ENCODE measurements around the gene FERMT3. TPM values are rescaled to one million over a fixed set of nuclear protein-coding genes. Genes with fewer than 3 reads are reported as not detected.
A peak's percentile ranks its signal among the peaks of the same experiment; 100 is the strongest.

Gene FERMT3
- polyA plus RNA-seq, 10 donors, result 5.7 to 15.0 (median 8.2) TPM

DNA sequence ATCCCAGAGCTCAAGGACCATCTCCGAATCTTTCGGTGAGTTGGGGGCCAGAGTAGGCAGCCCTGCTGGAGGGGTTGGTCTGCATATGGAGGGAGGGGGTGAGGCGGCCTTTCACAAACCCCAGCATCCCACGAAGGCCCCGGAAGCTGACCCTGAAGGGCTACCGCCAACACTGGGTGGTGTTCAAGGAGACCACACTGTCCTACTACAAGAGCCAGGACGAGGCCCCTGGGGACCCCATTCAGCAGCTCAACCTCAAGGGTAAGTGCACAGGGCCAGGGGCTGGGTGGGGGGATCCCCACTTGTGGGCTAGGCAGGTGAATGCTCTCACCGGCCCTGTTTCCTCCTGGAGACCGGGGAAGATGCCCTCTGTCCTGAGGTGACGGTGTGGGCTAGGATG lies 13.2 kb downstream of the FERMT3 start:
- DNase-seq, result no peak

DNA sequence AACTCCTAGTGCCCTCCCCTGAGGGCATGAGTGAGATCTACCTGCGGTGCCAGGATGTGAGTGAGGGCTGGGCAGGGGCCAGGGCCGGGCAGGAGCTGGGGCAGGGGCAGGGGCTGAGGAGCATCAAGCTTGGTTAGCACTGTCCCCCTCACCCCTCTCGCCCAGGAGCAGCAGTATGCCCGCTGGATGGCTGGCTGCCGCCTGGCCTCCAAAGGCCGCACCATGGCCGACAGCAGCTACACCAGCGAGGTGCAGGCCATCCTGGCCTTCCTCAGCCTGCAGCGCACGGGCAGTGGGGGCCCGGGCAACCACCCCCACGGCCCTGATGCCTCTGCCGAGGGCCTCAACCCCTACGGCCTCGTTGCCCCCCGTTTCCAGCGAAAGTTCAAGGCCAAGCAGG lies 13.8 kb downstream of the FERMT3 start:
- no peak for DNase-seq

DNA sequence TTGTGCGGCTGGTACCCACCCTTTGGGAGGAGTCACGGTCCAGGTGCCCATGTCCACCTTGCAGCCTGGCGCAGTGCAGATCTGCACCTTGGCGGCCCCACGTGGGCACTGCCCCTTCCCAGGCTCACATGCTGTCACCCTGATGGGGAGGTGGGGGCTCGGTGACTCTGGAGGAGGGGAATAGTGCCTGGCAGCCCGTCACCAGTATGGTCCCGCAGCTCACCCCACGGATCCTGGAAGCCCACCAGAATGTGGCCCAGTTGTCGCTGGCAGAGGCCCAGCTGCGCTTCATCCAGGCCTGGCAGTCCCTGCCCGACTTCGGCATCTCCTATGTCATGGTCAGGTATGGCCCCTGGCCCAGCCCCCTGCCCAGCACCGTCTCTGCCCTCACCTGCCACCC lies 14.3 kb downstream of the FERMT3 start:
- no peak for DNase-seq

DNA sequence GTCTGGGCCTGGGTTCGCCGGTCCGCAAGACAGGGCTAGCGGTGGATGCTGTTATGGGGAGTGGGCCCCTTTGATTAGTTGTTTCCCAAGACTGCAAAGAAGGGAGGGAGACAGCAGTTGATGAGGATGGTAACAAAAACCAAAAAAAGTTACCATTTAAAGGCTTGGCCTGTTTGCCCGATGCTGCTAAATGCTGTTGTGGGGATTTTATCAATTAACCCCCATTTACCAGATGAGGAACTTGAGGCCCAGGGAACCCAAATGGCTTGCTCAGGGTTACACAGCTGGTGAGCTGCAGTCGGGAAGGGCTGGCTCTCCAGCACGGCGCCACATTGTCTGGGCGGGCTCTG lies 16.1 kb downstream of the FERMT3 start:
- DNase-seq, result no peak

DNA sequence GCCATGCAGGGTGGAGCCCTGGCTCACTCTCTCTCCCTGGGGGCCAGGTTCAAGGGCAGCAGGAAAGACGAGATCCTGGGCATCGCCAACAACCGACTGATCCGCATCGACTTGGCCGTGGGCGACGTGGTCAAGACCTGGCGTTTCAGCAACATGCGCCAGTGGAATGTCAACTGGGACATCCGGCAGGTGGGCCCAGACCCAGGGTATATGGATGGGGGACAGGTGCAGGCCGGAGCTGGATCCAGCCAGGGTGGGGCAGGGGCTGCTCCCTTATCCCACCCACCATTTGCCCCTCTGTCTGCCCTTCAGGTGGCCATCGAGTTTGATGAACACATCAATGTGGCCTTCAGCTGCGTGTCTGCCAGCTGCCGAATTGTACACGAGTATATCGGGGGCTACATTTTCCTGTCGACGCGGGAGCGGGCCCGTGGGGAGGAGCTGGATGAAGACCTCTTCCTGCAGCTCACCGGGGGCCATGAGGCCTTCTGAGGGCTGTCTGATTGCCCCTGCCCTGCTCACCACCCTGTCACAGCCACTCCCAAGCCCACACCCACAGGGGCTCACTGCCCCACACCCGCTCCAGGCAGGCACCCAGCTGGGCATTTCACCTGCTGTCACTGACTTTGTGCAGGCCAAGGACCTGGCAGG lies 16.6 kb downstream of the FERMT3 start:
- DNase-seq, result peak in 1 of 3 donors; percentile 30

DNA sequence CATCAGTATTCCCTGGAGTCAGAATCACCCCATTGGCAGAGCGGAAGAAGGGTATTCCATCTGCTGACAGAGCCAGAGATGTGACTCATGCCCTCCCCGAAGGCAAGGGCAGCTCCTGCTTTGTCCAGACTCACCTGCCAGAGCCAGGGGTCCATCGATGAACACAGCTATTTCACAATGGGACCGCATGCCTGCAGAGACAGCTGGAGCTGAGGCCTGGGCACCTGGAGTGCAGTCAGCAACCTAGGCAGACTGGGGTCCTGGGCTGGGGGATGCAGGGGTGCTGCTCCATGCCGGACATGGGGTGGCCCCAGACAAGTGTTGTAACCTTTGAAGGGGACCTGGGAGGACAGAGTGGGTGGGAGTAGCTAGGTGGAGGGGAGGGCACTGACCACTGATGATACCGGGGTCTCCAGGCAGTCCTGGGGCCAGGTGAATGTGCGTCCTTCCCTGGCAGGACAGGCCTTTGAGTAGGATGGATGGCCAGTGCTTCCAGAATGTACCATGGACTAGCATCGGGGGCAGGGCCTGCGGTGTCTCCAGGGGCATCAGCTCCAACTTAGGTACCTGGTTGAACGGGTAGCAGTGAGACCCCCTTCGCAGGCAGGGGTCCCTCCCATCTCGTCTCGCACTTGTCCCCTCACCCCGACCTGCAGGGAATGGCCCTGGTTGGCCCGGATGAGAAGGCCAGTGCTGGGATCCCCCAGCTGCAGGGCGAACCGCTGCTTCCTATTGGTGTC lies 17.8 kb downstream of the FERMT3 start:
- peak in 1 of 3 donors; percentile 10 for DNase-seq

DNA sequence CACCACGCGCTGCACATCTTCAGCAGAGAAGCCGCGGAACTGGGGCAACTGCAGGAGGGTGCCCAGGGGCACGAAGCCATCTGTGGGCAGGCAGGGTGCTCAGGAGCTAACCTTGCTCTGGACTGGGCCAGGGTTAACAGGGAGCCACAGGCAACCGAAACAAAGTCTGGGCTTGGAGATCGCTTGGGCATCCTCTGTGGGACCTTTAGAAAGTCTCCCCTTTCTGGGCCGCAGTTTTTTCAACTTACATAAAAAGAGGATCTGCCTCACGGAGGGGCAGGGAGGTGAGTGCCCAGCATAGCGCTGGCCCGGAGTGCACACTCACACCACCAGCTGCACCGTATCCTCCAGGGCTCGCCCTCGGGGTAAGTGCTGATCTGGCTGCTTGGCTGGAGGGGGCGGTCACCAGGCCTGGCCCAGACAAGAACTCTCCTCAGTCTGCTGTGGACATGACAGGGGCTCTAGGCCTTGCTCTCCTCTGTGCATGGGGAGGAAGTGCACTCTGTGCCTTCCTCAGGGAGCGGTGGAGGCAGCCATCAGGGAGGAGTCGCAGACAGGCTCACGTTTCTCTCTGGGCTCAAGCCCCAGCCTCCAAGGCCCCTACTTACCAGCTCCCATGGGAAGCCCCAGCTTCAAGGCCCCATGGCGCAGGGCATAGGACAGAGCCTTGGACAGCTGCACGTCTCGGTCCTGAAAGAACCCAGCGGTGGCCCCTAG lies 18.5 kb downstream of the FERMT3 start:
- no peak for DNase-seq

DNA sequence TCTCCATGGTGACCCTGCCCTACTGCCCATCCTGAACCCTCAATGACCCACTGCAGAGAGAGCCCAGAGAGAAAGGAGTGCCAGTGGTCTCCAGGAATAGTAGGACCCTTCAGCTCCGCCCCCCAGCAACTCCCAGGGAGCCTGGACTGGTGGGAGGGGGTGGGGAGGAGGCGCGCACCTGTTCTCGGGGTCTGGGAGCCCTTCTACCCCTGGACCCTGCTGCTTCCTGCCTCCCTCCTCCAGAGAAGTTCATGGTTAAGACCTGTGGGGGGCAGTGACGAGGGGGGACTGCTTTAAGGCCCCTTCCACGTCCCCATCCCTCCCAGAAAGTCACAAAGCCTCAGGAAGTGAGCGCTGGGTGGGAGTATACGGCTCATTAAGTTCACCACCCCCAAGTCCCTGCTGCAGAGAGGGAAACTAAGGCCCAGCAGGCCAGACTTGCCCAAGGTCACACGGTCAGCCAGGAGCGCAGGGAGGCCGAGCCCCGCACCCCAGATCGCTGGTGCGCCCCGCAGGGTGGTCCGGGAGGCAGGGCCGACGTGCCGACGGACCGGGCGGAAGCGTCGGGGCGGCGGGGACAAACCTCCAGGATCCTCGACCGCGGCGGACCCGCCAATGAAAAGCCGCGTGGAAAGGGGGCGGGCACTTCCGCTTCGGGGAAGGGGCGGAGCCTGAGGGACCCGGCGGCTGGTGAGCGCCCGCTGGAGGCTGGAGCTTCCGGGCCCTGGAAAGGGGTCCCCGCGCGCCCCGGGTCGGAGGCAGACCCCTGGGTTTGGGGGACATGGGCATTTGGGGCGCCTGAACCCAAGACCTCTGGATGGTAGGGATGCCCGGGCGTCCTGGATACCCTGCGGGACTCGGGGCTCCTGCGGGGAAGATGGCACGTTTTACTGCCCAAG lies 19.3 kb downstream of the FERMT3 start, which contains the start of the genes NUDT22 and TRPT1:
TSS of gene NUDT22 (plus strand) at position 667 of the 899 bp plus-strand sequence. CDS start 379 bp downstream, outside the sequence.
TSS of gene TRPT1 (minus strand) at position 579 of the 899 bp plus-strand sequence. CDS start at position 253, 326 bp downstream.
- DNase-seq, result peak; percentile 87 to 96 (median 93)

DNA sequence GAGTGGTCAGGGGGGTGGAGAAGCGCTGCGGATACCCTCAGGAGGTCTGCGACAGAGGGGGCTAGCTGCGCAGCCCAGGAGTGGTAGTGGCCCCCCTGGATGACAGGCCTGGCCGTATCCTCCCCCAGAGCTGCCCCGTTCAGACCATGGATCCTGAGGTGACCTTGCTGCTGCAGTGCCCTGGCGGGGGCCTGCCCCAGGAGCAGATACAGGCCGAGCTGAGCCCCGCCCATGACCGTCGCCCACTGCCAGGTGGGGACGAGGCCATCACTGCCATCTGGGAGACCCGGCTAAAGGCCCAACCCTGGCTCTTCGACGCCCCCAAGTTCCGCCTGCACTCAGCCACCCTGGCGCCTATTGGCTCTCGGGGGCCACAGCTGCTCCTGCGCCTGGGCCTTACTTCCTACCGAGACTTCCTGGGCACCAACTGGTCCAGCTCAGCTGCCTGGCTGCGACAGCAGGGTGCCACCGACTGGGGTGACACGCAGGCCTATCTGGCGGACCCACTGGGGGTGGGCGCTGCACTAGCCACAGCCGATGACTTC lies 20.1 kb downstream of the FERMT3 start:
- DNase-seq, result peak in 1 of 3 donors; percentile 70

DNA sequence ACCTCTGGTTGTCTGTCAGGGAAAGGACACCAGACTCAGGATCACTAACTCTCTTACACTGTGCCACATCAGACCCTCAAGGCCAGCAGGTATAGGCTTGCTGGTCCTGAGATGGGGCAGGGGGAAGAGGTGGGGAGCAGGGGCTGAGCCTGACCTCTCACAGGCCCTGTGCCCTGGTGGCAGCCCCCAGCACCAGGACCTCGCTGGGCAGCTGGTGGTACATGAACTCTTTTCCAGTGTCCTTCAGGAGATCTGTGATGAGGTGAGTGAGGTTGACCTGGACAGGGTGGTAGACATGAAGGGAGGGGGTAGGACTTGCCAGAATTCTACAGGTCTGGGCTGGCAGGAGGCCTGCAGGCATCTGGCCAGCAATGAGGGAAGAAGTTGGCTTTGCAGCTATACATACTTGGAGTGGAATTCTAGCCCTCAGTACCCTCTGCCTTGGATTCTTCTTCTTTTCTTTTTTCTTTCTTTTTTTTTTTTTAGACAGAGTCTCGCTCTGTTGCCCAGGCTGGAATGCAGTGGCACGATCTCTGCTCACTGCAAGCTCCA lies 21.0 kb downstream of the FERMT3 start:
- DNase-seq, result peak in 1 of 3 donors; percentile 23

DNA sequence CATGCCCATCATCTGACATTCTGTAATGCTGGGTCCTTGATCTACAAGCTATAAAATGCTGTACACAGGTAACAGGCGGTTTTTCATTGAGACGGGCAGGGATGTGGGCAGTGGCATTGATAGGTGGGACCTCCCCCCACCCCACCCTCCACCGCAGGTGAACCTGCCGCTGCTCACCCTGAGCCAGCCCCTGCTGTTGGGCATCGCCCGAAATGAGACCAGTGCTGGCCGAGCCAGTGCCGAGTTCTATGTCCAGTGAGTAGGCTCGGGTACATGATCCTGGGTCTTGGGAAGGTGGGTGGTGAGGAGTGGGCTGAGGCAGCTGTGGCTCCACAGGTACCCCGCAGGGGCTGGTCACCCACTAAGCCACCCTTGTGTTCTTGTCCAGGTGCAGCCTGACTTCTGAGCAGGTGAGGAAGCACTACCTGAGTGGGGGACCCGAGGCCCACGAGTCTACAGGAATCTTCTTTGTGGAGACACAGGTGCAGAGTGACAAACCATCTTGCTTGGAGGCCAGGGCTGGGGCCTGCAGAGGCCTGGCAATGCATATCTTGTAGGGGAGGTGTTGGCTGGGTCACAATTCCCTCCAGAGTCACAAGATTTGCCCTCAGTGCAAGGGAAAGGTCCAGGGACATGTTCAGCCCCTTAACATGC lies 22.7 kb downstream of the FERMT3 start:
- peak in 1 of 3 donors; percentile 16 for DNase-seq

DNA sequence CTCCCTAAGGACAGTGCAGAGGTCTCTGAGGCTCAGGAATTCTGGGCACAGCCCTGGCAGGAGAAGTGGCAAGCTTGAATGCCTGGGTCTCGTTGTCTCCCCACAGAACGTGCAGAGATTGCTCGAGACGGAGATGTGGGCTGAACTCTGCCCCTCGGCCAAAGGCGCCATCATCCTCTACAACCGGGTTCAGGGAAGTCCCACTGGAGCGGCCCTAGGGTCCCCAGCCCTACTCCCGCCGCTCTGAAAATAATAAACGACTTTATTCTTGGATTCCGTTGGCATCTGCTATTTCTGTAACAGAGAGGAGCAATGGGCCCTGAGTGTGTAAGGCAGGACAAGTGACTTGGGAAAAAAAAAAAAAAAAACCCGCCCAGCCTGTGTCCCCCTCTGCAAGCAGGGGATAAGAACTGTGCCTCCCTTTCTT lies 23.2 kb downstream of the FERMT3 start:
- no peak for DNase-seq

DNA sequence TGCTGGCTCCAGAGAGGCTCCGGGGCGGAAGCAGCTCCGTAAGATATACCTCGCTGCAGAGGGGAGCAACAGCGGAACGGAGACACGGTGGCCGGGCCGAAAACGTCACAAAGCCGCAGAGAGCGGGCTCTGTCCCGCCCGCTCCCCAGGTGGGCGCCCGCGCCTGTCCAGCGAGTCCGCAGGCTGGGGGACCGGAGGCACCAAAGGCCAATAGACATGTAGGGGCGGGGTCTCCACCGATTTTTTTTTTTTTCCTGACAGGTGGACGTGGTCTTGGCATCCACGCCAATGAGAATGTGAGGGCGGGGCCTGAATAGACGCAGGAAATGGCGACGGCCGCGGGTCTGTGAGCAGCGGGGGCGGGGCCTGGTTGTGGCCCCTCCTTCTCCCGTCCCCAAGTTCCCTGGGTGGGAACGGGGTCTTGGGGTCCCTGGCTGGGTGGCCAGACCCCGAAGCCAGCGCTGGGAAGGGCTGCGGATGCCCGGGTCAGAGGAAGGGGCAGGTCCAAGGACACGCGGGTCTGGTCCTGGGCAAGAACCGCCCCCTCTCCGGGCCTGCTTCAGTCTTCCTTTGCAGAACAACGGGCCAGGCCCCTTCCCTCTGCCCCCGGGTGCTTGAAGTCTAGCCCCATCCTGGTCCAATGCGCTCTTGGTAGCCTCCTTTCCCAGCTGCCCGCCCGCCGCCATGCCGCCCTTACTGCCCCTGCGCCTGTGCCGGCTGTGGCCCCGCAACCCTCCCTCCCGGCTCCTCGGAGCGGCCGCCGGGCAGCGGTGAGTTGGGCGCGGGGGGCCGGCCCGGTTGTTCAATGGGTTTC lies 23.9 kb downstream of the FERMT3 start, which contains the start of gene DNAJC4:
TSS of gene DNAJC4 (plus strand) at position 378 of the 814 bp plus-strand sequence. CDS start at position 685, 307 bp downstream.
- DNase-seq, result peak; percentile 91 to 96 (median 93)

DNA sequence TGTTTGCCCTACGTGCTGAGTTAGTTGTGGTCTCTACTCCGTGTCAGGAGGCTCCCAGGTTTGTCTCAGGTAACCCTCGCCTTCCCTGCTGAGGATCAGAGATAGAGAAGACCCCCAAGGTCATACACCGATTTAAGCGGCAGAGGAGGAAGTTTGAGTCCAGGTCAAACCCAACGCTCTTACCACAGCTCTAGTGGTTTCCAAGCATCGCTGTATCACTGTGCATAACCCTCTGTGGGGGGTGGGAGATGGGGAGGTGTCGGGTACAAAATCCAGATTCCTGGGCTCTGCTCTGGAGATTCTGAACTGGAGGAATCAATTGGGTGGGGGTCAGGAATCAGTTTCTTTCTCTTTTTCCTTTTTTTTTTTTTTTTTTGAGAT lies 24.5 kb downstream of the FERMT3 start:
- no peak for DNase-seq

DNA sequence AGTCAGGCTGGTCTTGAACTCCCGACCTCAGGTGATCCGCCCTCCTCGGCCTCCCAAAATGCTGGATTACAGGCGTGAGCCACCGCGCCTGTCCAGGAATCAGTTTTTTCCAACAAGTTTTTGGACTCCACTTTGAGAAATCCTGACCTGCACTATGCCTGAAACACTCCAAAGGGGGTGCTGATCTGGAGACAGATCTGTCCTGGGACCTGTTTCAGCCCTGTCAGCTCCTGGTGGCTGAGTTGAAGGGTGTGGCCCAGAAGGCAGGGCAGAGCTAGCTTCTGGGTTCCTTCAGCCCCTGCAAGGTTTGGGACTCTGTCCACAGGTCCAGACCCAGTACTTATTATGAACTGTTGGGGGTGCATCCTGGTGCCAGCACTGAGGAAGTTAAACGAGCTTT lies 25.0 kb downstream of the FERMT3 start:
- DNase-seq, result no peak

DNA sequence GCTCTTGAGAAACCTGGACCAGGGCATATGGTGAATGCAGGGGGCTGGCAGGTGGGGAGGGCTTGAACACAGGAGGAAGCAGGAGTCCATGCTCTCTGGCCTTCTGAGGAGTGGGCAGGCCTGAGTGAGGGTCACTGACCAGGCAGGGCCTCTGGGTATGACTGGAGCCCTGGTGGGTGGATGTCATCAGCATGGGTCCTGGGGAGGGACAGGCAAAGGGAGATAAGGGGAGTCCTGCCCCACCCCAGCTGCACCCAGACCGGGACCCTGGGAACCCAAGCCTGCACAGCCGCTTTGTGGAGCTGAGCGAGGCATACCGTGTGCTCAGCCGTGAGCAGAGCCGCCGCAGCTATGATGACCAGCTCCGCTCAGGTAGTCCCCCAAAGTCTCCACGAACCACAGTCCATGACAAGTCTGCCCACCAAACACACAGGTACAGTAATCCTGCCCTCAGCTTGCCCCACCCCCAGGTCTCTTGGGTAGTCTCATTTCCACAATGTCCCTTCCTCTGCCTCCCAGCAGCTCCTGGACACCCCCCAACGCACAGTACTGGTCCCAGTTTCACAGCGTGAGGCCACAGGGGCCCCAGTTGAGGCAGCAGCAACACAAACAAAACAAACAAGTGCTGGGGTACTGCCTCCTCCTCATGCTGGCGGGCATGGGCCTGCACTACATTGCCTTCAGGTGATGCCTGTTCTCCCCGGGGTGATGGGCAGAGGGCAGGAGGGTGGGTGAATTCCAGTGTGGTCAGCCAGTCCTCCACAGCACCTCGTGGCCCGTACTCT lies 25.9 kb downstream of the FERMT3 start:
- no peak for DNase-seq

DNA sequence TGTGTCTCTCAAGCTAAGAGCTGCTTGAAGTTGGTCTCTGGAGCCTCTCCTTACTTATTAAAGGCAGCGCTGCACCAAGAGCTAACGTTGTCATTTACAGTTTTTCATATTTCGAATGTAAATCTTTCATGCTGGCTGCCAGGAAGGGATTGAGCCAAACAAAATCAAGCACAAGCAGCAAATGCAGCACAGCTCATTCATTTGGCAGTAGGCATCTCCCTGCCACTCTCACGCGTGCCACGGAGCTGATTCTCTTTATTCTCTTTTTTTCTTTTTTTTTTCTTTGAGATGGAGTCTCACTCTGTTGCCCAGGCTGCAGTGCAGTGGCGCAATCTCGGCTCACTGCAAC lies 26.4 kb downstream of the FERMT3 start:
- no peak for DNase-seq

DNA sequence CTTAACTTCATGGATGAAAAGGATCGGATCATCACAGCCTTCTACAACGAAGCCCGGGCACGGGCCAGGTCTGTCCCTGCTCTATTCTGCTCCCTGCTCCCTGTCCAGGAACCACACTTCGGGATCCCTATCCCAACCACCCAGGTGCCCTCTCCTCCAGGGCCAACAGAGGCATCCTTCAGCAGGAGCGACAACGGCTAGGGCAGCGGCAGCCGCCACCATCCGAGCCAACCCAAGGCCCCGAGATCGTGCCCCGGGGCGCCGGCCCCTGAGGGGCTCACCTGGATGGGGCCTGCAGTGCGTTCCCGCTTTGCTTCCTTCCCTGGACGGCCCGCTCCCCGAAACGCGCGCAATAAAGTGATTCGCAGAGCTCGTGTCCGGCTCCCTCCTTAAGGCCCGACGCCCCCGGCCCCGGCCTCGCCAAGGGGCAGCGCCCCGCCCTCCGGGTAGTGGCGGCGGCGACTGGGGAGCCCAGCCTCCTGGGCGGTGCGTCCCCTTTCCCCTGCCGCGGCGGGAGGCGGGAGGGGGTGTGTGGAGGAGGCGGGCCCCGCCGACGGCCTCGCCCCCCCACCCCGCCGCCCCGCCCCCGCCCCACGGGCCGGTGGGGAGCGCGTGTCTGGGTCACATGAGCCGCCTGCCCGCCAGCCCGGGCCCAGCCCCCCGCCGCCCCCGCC lies 27.5 kb downstream of the FERMT3 start, which contains the start of gene VEGFB:
TSS of gene VEGFB (plus strand) at position 672 of the 674 bp plus-strand sequence. CDS start 250 bp downstream, outside the sequence.
- peak in 1 of 3 donors; percentile 78 for DNase-seq
